Right ventricle myocardium superior (tissue), 1 donor: ENCODE measurements around the gene SCAF1. TPM values are rescaled to one million over a fixed set of nuclear protein-coding genes. Genes with fewer than 3 reads are reported as not detected.
A peak's percentile ranks its signal among the peaks of the same experiment; 100 is the strongest.

Source experiments
- ATAC-seq: fragments of 200-7000 bp; cut with Tn5 transposase; one replicate; pipeline ENCODE4 v1.9.1; 2020; ENCODE audit warnings: mild to moderate bottlenecking; ENCODE audit not compliant: poor library complexity
- DNase-seq: peaks from one replicate; pipeline ENCODE4 v3.0.0-alpha.2; 2020
- intact Hi-C: fragments of 100-400 bp; cut with DNase I; formaldehyde crosslinking; loops from one replicate; pipeline ENCODE4 v1.11.2; 2022
- microRNA-seq: library from miRNA; unstranded; fragments of <30 nt; microRNA quantifications from one replicate; pipeline ENCODE4 v1.2.0, GENCODE V29; 2020
- total RNA-seq: library from RNA; stranded (reverse); fragmentation: NEBNext Ultra II Directional; extraction: Animal tissue kit (Norgen Biotek cat#: 25700); gene quantifications from one replicate; pipeline ENCODE4 v1.2.1, GENCODE V29; 2021
- donor health status: DM: no; HTN: yes; CAD: no; lungs with severe emphysema.

SCAF1 gene
- total RNA-seq, 1 donor from 2014 or later: 42.0 TPM

GRCh38 chr19:49690656-49691242 lies 48.7 kb downstream of the SCAF1 start, which contains the start of gene CPT1C:
CPT1C (plus strand) TSS chr19:49691116; CDS start chr19:49692253, 1,137 bp downstream.
- DNase-seq (peak; percentile 85), ATAC-seq (peak; percentile 85)
- intact Hi-C loops: no loop called here

- ATAC-seq: peak; percentile 52
- peak; percentile 80 for DNase-seq
- intact Hi-C loops: no loop called here
Observed at GRCh38 chr19:49691243-49692146, 49.5 kb downstream of the SCAF1 start.

GRCh38 chr19:49692147-49692506 lies 50.1 kb downstream of the SCAF1 start:
- ATAC-seq (no peak), DNase-seq (no peak)
- intact Hi-C loops: no loop called here

GRCh38 chr19:49696115-49696514 lies 54.1 kb downstream of the SCAF1 start:
- DNase-seq (no peak), ATAC-seq (no peak)
- intact Hi-C loops: no loop called here

GRCh38 chr19:49696865-49697264 lies 54.9 kb downstream of the SCAF1 start:
- ATAC-seq: no peak
- DNase-seq: no peak
- intact Hi-C loops: no loop called here

- intact Hi-C loops: no loop called here
- no peak for ATAC-seq
Observed at GRCh38 chr19:49699364-49699763, 57.4 kb downstream of the SCAF1 start.

GRCh38 chr19:49700563-49700962 lies 58.6 kb downstream of the SCAF1 start:
- ATAC-seq (no peak), DNase-seq (no peak)
- intact Hi-C loops: no loop called here

More at GRCh38 chr19:49699364-49699763, 57.4 kb downstream of the SCAF1 start:
- DNase-seq: no peak

GRCh38 chr19:49701271-49701786 lies 59.3 kb downstream of the SCAF1 start:
- ATAC-seq (no peak), DNase-seq (no peak)
- intact Hi-C loops: no loop called here

GRCh38 chr19:49704888-49705642 lies 63.1 kb downstream of the SCAF1 start:
- DNase-seq: no peak
- no peak for ATAC-seq
- intact Hi-C loops: no loop called here

GRCh38 chr19:49705919-49706318 lies 63.9 kb downstream of the SCAF1 start:
- intact Hi-C loops: no loop called here
- no peak for DNase-seq
- ATAC-seq: no peak

Small RNAs within 50 kb of the gene (microRNA-seq; reads per million reads assigned to microRNA genes)
- not detected for gene MIR5088

Other genes with a start within 250 kb of the SCAF1 start
- gene PTH2, start 218.8 kb upstream of the SCAF1 start, total RNA-seq: not detected
- not detected for gene GFY, start 216.8 kb upstream of the SCAF1 start, total RNA-seq
- 1.8 TPM for gene SLC17A7, start 200.7 kb upstream of the SCAF1 start, total RNA-seq
- gene PIH1D1, start 190.4 kb upstream of the SCAF1 start, total RNA-seq: 28.1 TPM
- gene ALDH16A1, start 189.0 kb upstream of the SCAF1 start, total RNA-seq: 10.8 TPM
- gene FLT3LG, start 168.0 kb upstream of the SCAF1 start, total RNA-seq: 3.6 TPM
- gene RPL13A, start 154.6 kb upstream of the SCAF1 start, total RNA-seq: 1,304 TPM
- 935 TPM for gene RPS11, start 145.8 kb upstream of the SCAF1 start, total RNA-seq
- 98.8 TPM for gene FCGRT, start 129.5 kb upstream of the SCAF1 start, total RNA-seq
- 7.3 TPM for gene RCN3, start 114.2 kb upstream of the SCAF1 start, total RNA-seq
- gene NOSIP, start 61.7 kb upstream of the SCAF1 start, total RNA-seq: 45.5 TPM
- gene PRRG2, start 60.9 kb upstream of the SCAF1 start, total RNA-seq: 0.70 TPM
- gene PRR12, start 51.0 kb upstream of the SCAF1 start, total RNA-seq: 12.6 TPM
- 105 TPM for gene RRAS, start 2.1 kb upstream of the SCAF1 start, total RNA-seq
- 29.9 TPM for gene IRF3, start 23.6 kb downstream of the SCAF1 start, total RNA-seq
- gene BCL2L12, start 23.7 kb downstream of the SCAF1 start, total RNA-seq: 10.8 TPM
- 110 TPM for gene PRMT1, start 35.1 kb downstream of the SCAF1 start, total RNA-seq
- gene ADM5, start 47.4 kb downstream of the SCAF1 start, total RNA-seq: 0.67 TPM
- 2.2 TPM for gene CPT1C, start 48.9 kb downstream of the SCAF1 start, total RNA-seq
- gene TSKS, start 121.1 kb downstream of the SCAF1 start, total RNA-seq: 0.86 TPM
- 62.7 TPM for gene AP2A1, start 124.8 kb downstream of the SCAF1 start, total RNA-seq
- gene FUZ, start 171.1 kb downstream of the SCAF1 start, total RNA-seq: 19.8 TPM
- gene MED25, start 176.1 kb downstream of the SCAF1 start, total RNA-seq: 83.4 TPM
- 120 TPM for gene PTOV1, start 208.9 kb downstream of the SCAF1 start, total RNA-seq
- 36.3 TPM for gene PNKP, start 225.4 kb downstream of the SCAF1 start, total RNA-seq
- 35.0 TPM for gene AKT1S1, start 235.1 kb downstream of the SCAF1 start, total RNA-seq
- gene TBC1D17, start 235.5 kb downstream of the SCAF1 start, total RNA-seq: 46.0 TPM